Endothelial cell of umbilical vein (primary cell): ENCODE data around the gene WFIKKN2. TPM values are rescaled to one million over a fixed set of nuclear protein-coding genes. Genes with fewer than 3 reads are reported as not detected.

Experiments used
- BruUV-seq: library from RNA; stranded (reverse); fragments of 400-500 nt; replicated peaks from 2 replicates; lab custom pipeline; 2021; lab: Mats Ljungman, UMichigan
- CTCF ChIA-PET: fragments of 300-600, 350-600 bp; sonication (Branson Sonifier 250); formaldehyde crosslinking; loops from one replicate; lab custom pipeline; 2021; ENCODE audit warnings: antibody characterized with exemption, inconsistent platforms; lab: Charles Lee
- POLR2A ChIA-PET: fragments of 300-600, 350-600 bp; sonication (Branson Sonifier 250); formaldehyde crosslinking; loops from one replicate; lab custom pipeline; 2021; ENCODE audit warnings: antibody characterized with exemption, inconsistent platforms; lab: Charles Lee
- DNase-seq: peaks from one replicate; pipeline ENCODE4 v3.0.0-alpha.2; 2011; ENCODE audit warnings: low read depth, low spot score
- FAIRE-seq: peaks from 2 replicates; lab custom pipeline; 2011; peaks lifted over from hg19 to GRCh38; lab: Jason Lieb, UNC
- H2AFZ ChIP-seq: 2 replicates; pipeline ENCODE4 v1.6.0; 2012; ENCODE audit warnings: low read depth, low read length, control low read depth, inconsistent platforms
- H3K27ac ChIP-seq: 2 replicates; pipeline ENCODE4 v1.5.1; 2011; ENCODE audit warnings: low read depth, mild to moderate bottlenecking, control low read depth, low read length, moderate library complexity; ENCODE audit not compliant: insufficient read depth
- H3K27me3 ChIP-seq, 2 experiments: 2 replicates each; pipeline versions ENCODE4 v1.6.0 to v1.6.1; 2011; ENCODE audit warnings: low read length in 2 of 2, mixed read lengths in 1 of 2; ENCODE audit not compliant: control insufficient read depth in 2 of 2, insufficient read depth in 2 of 2
- H3K36me3 ChIP-seq, 2 experiments: 2 replicates in 1 of 2; 3 replicates in 1 of 2; pipeline ENCODE4 v1.5.1; 2011; ENCODE audit warnings: low read length in 2 of 2, mild to moderate bottlenecking in 1 of 2, moderate library complexity in 1 of 2; ENCODE audit not compliant: control insufficient read depth in 2 of 2, insufficient read depth in 2 of 2; ENCODE audit errors: extremely low read depth in 1 of 2
- H3K4me1 ChIP-seq: 3 replicates; pipeline ENCODE4 v1.5.1; 2011; ENCODE audit warnings: mild to moderate bottlenecking, low read length; ENCODE audit not compliant: control insufficient read depth, insufficient read depth; ENCODE audit errors: extremely low read depth
- H3K4me2 ChIP-seq: 2 replicates; pipeline ENCODE4 v1.6.1; 2011; ENCODE audit warnings: low read length, control low read depth, mixed read lengths; ENCODE audit not compliant: insufficient read depth
- H3K4me3 ChIP-seq, 3 experiments: fragments of 200-600 bp in 1 of 3; sonication (generic), shearing (Covaris generic) in 1 of 3; replicated peaks in 1 of 3; 2 replicates each; pipeline ENCODE4 v1.5.1; 2011 to 2016; ENCODE audit warnings: control low read depth in 3 of 3, low read length in 3 of 3, mild to moderate bottlenecking in 2 of 3, inconsistent platforms in 1 of 3, low read depth in 1 of 3, moderate library complexity in 1 of 3; ENCODE audit not compliant: insufficient read depth in 1 of 3
- H3K79me2 ChIP-seq: 2 replicates; pipeline ENCODE4 v1.6.0; 2012; ENCODE audit warnings: low read length, inconsistent platforms; ENCODE audit not compliant: control insufficient read depth, insufficient read depth
- H3K9ac ChIP-seq: replicated peaks from 2 replicates; pipeline ENCODE3; 2011; ENCODE audit warnings: low read length, control low read depth; ENCODE audit not compliant: insufficient read depth; ENCODE audit errors: extremely low read depth
- H3K9me1 ChIP-seq: replicated peaks from 3 replicates; pipeline ENCODE4 v1.6.0; 2011; ENCODE audit warnings: mild to moderate bottlenecking, low read length; ENCODE audit not compliant: control insufficient read depth, insufficient read depth; ENCODE audit errors: extremely low read depth
- H3K9me3 ChIP-seq: replicated peaks from 2 replicates; pipeline ENCODE4 v1.5.1; 2012; ENCODE audit warnings: low read length, inconsistent platforms; ENCODE audit not compliant: control insufficient read depth, insufficient read depth
- H4K20me1 ChIP-seq: replicated peaks from 2 replicates; pipeline ENCODE3; 2011; ENCODE audit warnings: mild to moderate bottlenecking, low read length; ENCODE audit not compliant: control insufficient read depth, insufficient read depth; ENCODE audit errors: extremely low read depth
- CTCF ChIP-seq, 2 donors: IDR thresholded peaks; 1 replicate in 1 of 2; 2 replicates in 1 of 2; pipeline ENCODE4 v1.5.1; 2011; ENCODE audit warnings: low read length in 2 of 2, mild to moderate bottlenecking in 2 of 2, moderate library complexity in 2 of 2, control low read depth in 1 of 2, inconsistent platforms in 1 of 2, low read depth in 1 of 2; ENCODE audit not compliant: insufficient read depth in 1 of 2; ENCODE audit errors: extremely low read depth in 1 of 2
- EZH2 ChIP-seq: IDR thresholded peaks from 2 replicates; pipeline ENCODE4 v1.6.1; 2012; ENCODE audit warnings: borderline replicate concordance, low read depth, mild to moderate bottlenecking, moderate library complexity, low read length, inconsistent platforms; ENCODE audit not compliant: severe bottlenecking
- FOS ChIP-seq: IDR thresholded peaks from 2 replicates; pipeline ENCODE4 v1.6.1; 2011; ENCODE audit warnings: mild to moderate bottlenecking, low read length, moderate library complexity, borderline replicate concordance; ENCODE audit not compliant: insufficient read depth
- GATA2 ChIP-seq: IDR thresholded peaks from 2 replicates; pipeline ENCODE4 v1.7.0; 2011; ENCODE audit warnings: low read depth, mild to moderate bottlenecking, moderate library complexity, mixed read lengths, low read length; ENCODE audit not compliant: insufficient read length, insufficient read depth
- JUN ChIP-seq: IDR thresholded peaks from 2 replicates; pipeline ENCODE4 v1.6.1; 2011; ENCODE audit warnings: borderline replicate concordance, low read depth; ENCODE audit not compliant: insufficient read length, insufficient read depth
- MAX ChIP-seq: IDR thresholded peaks from 2 replicates; pipeline ENCODE4 v1.6.1; 2011; ENCODE audit not compliant: insufficient read depth, insufficient read length
- MYC ChIP-seq: IDR thresholded peaks from one replicate; pipeline ENCODE4 v1.6.1; 2011; ENCODE audit warnings: mild to moderate bottlenecking, low read depth, low read length
- POLR2A ChIP-seq: IDR thresholded peaks from 2 replicates; pipeline ENCODE4 v1.6.1; 2012; ENCODE audit warnings: low read depth, mild to moderate bottlenecking, control low read depth, low read length
- POLR2AphosphoS5 ChIP-seq: IDR thresholded peaks from 2 replicates; pipeline ENCODE4 v1.6.1; 2012; ENCODE audit warnings: low read depth, mild to moderate bottlenecking, control low read depth, low read length, moderate library complexity; ENCODE audit not compliant: insufficient read depth
- dilution Hi-C: fragments of 300-500 bp; cut with MboI; formaldehyde crosslinking; loops from one replicate; pipeline ENCODE4 v1.15.0; 2019; ENCODE audit warnings: low sequenced_read_pairs; ENCODE audit not compliant: extremely low pct_ligation_motif_present
- intact Hi-C: fragments of 100-400 bp; cut with micrococcal nuclease; formaldehyde crosslinking; loops from one replicate; pipeline ENCODE4 v1.10.0; 2022
- polyA plus RNA-seq, 4 experiments: library from polyadenylated mRNA; depleted of rRNA in 3 of 4; stranded (reverse) in 3 of 4; unstranded in 1 of 4; fragments of >200 nt; gene quantifications; 2 replicates each; pipeline versions ENCODE4 v1.2.1 to v1.2.3, GENCODE V29; 2011 to 2012; ENCODE audit warnings: missing spikeins in 1 of 4
- total RNA-seq: library from RNA; stranded (reverse); gene quantifications from 2 replicates; pipeline ENCODE4 v1.2.3, GENCODE V29; 2021

Gene WFIKKN2
- total and polyA plus RNA-seq, 2 donors (not counting 3 experiments of a cell fraction or from before 2014, with no cell fraction given), result 0.03 TPM; not detected in 1

- no peaks in the 10 kb centered on the region for H3K79me2 ChIP-seq
- H3K9me1 ChIP-seq, result no peaks in the 10 kb centered on the region
- TF ChIP-seq POLR2AphosphoS5, result no peak
- no peak for TF ChIP-seq MAX
- no peak for TF ChIP-seq JUN
- TF ChIP-seq EZH2, result no peak
- TF ChIP-seq POLR2A, result no peak
- no peak for TF ChIP-seq FOS
- no peak for TF ChIP-seq CTCF (IDR thresholded peaks at IDR 0.05; ENCODE audit: extremely low read depth in 1 of 2, insufficient read depth in 1 of 2, low read depth in 1 of 2, low read length in 2 of 2)
- TF ChIP-seq MYC, result no peak
- TF ChIP-seq GATA2, result no peak
- no peak for DNase-seq
- H3K4me2 ChIP-seq, result no peak overlapping the region
- no peak overlapping the region for H2AFZ ChIP-seq
- H3K4me3 ChIP-seq, result no peak overlapping the region
- no peaks in the 10 kb centered on the region for H3K36me3 ChIP-seq
- no TSS peak for BruUV-seq
- dilution Hi-C loops, result no loop called here
- H3K27ac ChIP-seq, result no peak overlapping the region
- POLR2A ChIA-PET, result interaction anchor here (0.6 kb wide), 1 partner anchor 121 kb away, joined by 3 read pairs; the partner anchor contains the start of gene ANKRD40
- H3K9me3 ChIP-seq, result no peaks in the 10 kb centered on the region
- peaks cover 2 to 3% of the 10 kb centered on the region in 2 experiments for H3K27me3 ChIP-seq
- no peak overlapping the region for H3K9ac ChIP-seq
- intact Hi-C loops, result no loop called here
- H3K4me1 ChIP-seq, result no peaks in the 10 kb centered on the region
- no peak for FAIRE-seq
- H4K20me1 ChIP-seq, result no peaks in the 10 kb centered on the region
- CTCF ChIA-PET, result interaction anchor here (0.8 to 3.2 kb wide), 6 partner anchors 9 to 23 kb away, joined by 3 to 15 read pairs (median 8); no protein-coding TSS in a partner anchor
These were observed 6.1 kb upstream of the WFIKKN2 start for GRCh38 chr17:50829332-50829731.
